ENCODE measurements around the gene TIAM2. TPM values are rescaled to one million over a fixed set of nuclear protein-coding genes. Genes with fewer than 3 reads are reported as not detected.

Gene TIAM2
- total and polyA plus RNA-seq, 10 donors: 4.3 to 21.9 (median 12.9) TPM

GRCh38 chr6:155022721-155023120 is 27.6 kb downstream of the TIAM2 start:
- DNase-seq: no peak
- 90 to 97% (median 92%) methylated on average over 7 of the region's 7 CpGs for WGBS, 5 donors
- intact Hi-C loops (cut with DNase I; ENCODE audit: low total_unique reads): no loop called here

DNA sequence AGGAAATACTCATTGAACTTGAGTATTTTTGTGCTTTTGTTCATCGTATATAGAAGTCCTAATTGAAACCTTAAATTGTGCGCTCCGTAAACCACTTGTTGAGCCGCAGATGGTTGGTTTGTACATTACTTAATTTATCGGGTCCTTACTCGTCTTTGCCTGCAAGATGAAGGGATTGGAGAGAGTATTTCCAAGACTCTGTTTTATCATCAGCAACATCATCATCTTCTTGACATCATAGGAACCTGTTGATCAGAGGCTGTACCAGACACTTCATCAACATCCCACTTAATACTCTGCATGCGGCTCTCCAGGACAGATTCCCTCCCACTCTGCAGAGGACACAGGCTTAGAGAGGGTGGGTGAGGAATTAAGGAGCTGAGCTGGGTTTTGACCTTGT is 28.6 kb downstream of the TIAM2 start:
- no peaks in the 10 kb centered on the region for H3K27me3 ChIP-seq (replicated peaks in 1 of 7)
- WGBS, 5 donors: 89 to 96% (median 95%) methylated on average over 7 of the region's 7 CpGs
- intact Hi-C loops (cut with DNase I; ENCODE audit: low total_unique reads): no loop called here
- H3K9me3 ChIP-seq: no peaks in the 10 kb centered on the region
- TF ChIP-seq POLR2A (IDR thresholded peaks at IDR 0.05): no peak
- no peak for TF ChIP-seq POLR2AphosphoS5 (IDR thresholded peaks at IDR 0.05)
- TF ChIP-seq CTCF (IDR thresholded peaks at IDR 0.05 in 8 of 11, conservative IDR thresholded peaks at IDR 0.05 in 3 of 11): no peak
- no peak overlapping the region for H3K4me3 ChIP-seq
- H3K27ac ChIP-seq: no peak overlapping the region
- H3K36me3 ChIP-seq: no peaks in the 10 kb centered on the region
- no peaks in the 10 kb centered on the region for H3K4me1 ChIP-seq
- DNase-seq: no peak

More at GRCh38 chr6:155022721-155023120, 27.6 kb downstream of the TIAM2 start:
- Histone ChIP-seq H3K27ac (no peak overlapping the region), H3K9me3 (no peaks in the 10 kb centered on the region), H3K4me3 (no peak overlapping the region), H3K4me1 (no peaks in the 10 kb centered on the region), H3K36me3 (no peaks in the 10 kb centered on the region), H3K27me3 (replicated peaks in 1 of 7) (no peaks in the 10 kb centered on the region)
- TF ChIP-seq POLR2A (IDR thresholded peaks at IDR 0.05): no peak
- no peak for TF ChIP-seq CTCF (IDR thresholded peaks at IDR 0.05 in 8 of 11, conservative IDR thresholded peaks at IDR 0.05 in 3 of 11)
- no peak for TF ChIP-seq POLR2AphosphoS5 (IDR thresholded peaks at IDR 0.05)

DNA sequence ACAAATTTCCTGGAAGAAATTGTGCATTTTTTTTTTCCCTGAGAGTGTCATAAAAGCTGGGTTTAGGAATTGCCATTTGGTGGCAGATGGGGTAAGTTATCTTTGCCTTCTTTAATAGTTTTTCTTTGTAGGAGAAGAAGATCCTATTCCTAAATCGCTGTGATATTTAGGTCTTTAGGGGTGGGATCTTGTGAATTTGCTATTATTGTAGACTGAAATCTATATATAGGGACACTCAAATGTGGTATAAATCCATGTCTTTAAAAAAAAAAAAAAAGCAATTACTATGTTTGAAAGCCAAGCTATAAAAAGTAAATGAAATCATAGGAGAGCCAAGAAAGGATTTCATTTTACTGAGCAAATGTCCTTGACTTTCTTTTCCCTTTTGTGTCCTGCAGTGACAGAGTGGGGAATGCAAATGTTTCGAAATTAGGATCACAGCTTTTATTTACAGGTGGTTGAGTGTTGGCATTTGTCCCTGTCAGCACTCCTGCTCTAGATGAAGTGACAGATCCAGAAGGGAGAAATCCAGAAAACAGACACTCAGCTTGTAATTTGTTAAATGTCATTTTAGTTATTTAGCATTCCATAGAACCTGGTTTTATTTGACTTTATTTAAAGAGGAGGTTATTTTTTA is 29.4 kb downstream of the TIAM2 start:
- Histone ChIP-seq H3K27me3 (replicated peaks in 1 of 7) (no peaks in the 10 kb centered on the region), H3K4me1 (no peaks in the 10 kb centered on the region), H3K36me3 (no peaks in the 10 kb centered on the region), H3K9me3 (no peaks in the 10 kb centered on the region), H3K4me3 (no peak overlapping the region), H3K27ac (no peak overlapping the region)
- intact Hi-C loops (cut with DNase I; ENCODE audit: low total_unique reads): no loop called here
- 72 to 92% (median 84%) methylated on average over 2 of the region's 2 CpGs for WGBS, 5 donors
- no peak for DNase-seq
- TF ChIP-seq POLR2A (IDR thresholded peaks at IDR 0.05): no peak
- no peak for TF ChIP-seq CTCF (IDR thresholded peaks at IDR 0.05 in 8 of 11, conservative IDR thresholded peaks at IDR 0.05 in 3 of 11)
- TF ChIP-seq POLR2AphosphoS5 (IDR thresholded peaks at IDR 0.05): no peak

DNA sequence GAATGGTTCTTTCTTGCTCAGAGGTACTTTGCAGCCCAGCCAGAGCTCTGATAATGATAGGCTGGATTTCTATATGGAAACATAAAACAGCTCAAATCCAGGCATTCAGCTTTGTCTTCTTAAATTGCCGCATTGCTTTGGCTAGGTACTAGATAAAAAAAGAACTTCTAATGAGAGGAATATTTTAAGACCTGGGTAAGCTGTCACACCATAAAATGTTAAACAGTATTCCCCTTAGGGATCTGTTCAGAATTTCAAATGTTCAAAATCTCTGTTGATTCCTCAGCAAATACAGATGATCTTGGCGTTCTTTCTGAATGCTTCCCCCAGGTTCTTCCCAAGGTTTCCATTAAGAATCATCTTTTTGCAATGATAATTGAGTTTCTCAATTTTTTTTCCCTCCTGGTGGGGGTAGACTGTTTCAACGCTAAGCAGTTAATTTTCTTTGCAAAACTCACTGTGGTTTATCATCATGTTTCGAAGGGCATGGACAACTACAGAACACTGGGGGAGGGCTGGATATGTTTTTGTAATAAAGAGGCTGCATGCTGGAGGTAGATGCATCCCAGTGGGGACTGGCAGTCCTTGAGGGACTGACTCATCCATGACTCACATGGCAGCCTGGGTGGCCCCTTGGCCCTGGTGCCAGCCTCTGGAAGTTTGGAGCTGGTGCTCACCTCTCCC is 31.0 kb downstream of the TIAM2 start:
- Histone ChIP-seq H3K9me3 (no peaks in the 10 kb centered on the region), H3K36me3 (no peaks in the 10 kb centered on the region), H3K4me3 (no peak overlapping the region), H3K4me1 (no peaks in the 10 kb centered on the region), H3K27ac (no peak overlapping the region), H3K27me3 (replicated peaks in 1 of 7) (no peaks in the 10 kb centered on the region)
- no peak for TF ChIP-seq POLR2A (IDR thresholded peaks at IDR 0.05)
- TF ChIP-seq CTCF (IDR thresholded peaks at IDR 0.05 in 8 of 11, conservative IDR thresholded peaks at IDR 0.05 in 3 of 11): no peak
- no peak for TF ChIP-seq POLR2AphosphoS5 (IDR thresholded peaks at IDR 0.05)
- intact Hi-C loops (cut with DNase I; ENCODE audit: low total_unique reads): no loop called here
- DNase-seq: no peak
- 85 to 95% (median 90%) methylated on average over 4 of the region's 4 CpGs for WGBS, 5 donors

Data from spleen (tissue), 11 donors.